Body of pancreas (tissue), 4 donors: ENCODE data around the gene KLRF2.

Experiments
- CTCF ChIP-seq, 7 experiments: fragments of 450-650 bp in 4 of 7; fragments of 200-600 bp in 3 of 7; sonication (generic) in 3 of 7; IDR thresholded peaks; one replicate each; pipeline ENCODE4 v1.5.1; 2016 to 2019; ENCODE audit warnings: antibody characterized with exemption in 7 of 7
- POLR2A ChIP-seq, 3 donors: fragments of 450-650 bp; IDR thresholded peaks; one replicate each; pipeline ENCODE4 v1.6.1; 2016; ENCODE audit warnings: antibody characterized with exemption in 3 of 3, mild to moderate bottlenecking in 2 of 3

- TF ChIP-seq CTCF (IDR thresholded peaks at IDR 0.05): no peak
- TF ChIP-seq POLR2A (IDR thresholded peaks at IDR 0.05): no peak
These were observed at the start of gene KLRF2 for GRCh38 chr12:9881246-9881645.
